GM20431 (cell line): ENCODE measurements around the gene PALLD.

Experiments
- in situ Hi-C: fragments of 300-500 bp; cut with MseI, MboI; formaldehyde crosslinking; loops from one replicate; pipeline ENCODE4 v1.15.0; 2020; ENCODE audit warnings: low sequenced_read_pairs; ENCODE audit not compliant: unreplicated experiment

The PALLD gene

GRCh38 chr4:168854350-168854921 lies 357.6 kb downstream of the PALLD start:
- in situ Hi-C loops, result no loop called here

- in situ Hi-C loops, result no loop called here
Measured at GRCh38 chr4:168856312-168856711, 359.5 kb downstream of the PALLD start.

GRCh38 chr4:168857009-168857408 lies 360.2 kb downstream of the PALLD start:
- in situ Hi-C loops, result no loop called here

- in situ Hi-C loops, result no loop called here
Measured at GRCh38 chr4:168857546-168858314, 360.9 kb downstream of the PALLD start.

GRCh38 chr4:168859100-168859499 lies 362.2 kb downstream of the PALLD start:
- in situ Hi-C loops, result no loop called here

- in situ Hi-C loops, result no loop called here
Measured at GRCh38 chr4:168859888-168860694, 363.2 kb downstream of the PALLD start.

- in situ Hi-C loops, result no loop called here
Measured at GRCh38 chr4:168860827-168861226, 364.0 kb downstream of the PALLD start.

GRCh38 chr4:168863719-168864647 lies 367.1 kb downstream of the PALLD start:
- in situ Hi-C loops, result no loop called here

- in situ Hi-C loops, result no loop called here
Measured at GRCh38 chr4:168864821-168865541, 368.1 kb downstream of the PALLD start.

GRCh38 chr4:168865854-168866253 lies 369.0 kb downstream of the PALLD start:
- in situ Hi-C loops, result no loop called here

- in situ Hi-C loops, result no loop called here
Measured at GRCh38 chr4:168866635-168867034, 369.8 kb downstream of the PALLD start.

GRCh38 chr4:168867128-168867527 lies 370.3 kb downstream of the PALLD start:
- in situ Hi-C loops, result no loop called here

GRCh38 chr4:168868044-168868781 lies 371.4 kb downstream of the PALLD start:
- in situ Hi-C loops, result no loop called here

- in situ Hi-C loops, result no loop called here
Measured at GRCh38 chr4:168868802-168869201, 371.9 kb downstream of the PALLD start.

GRCh38 chr4:168870004-168870403 lies 373.2 kb downstream of the PALLD start:
- in situ Hi-C loops, result no loop called here

GRCh38 chr4:168871632-168872031 lies 374.8 kb downstream of the PALLD start:
- in situ Hi-C loops, result no loop called here

- in situ Hi-C loops, result no loop called here
Measured at GRCh38 chr4:168874083-168874482, 377.2 kb downstream of the PALLD start.

- in situ Hi-C loops, result no loop called here
Measured at GRCh38 chr4:168876106-168876505, 379.3 kb downstream of the PALLD start.
